GM12891 (cell line): ENCODE results near the gene DHRSX.

Source experiments
- POLR2A ChIP-seq: IDR thresholded peaks from 2 replicates; pipeline ENCODE4 v1.6.1; 2011; ENCODE audit warnings: low read depth, low read length, control low read depth
- POLR2AphosphoS5 ChIP-seq: IDR thresholded peaks from 2 replicates; pipeline ENCODE4 v1.6.1; 2011; ENCODE audit warnings: low read depth, low read length, control low read depth

DNA sequence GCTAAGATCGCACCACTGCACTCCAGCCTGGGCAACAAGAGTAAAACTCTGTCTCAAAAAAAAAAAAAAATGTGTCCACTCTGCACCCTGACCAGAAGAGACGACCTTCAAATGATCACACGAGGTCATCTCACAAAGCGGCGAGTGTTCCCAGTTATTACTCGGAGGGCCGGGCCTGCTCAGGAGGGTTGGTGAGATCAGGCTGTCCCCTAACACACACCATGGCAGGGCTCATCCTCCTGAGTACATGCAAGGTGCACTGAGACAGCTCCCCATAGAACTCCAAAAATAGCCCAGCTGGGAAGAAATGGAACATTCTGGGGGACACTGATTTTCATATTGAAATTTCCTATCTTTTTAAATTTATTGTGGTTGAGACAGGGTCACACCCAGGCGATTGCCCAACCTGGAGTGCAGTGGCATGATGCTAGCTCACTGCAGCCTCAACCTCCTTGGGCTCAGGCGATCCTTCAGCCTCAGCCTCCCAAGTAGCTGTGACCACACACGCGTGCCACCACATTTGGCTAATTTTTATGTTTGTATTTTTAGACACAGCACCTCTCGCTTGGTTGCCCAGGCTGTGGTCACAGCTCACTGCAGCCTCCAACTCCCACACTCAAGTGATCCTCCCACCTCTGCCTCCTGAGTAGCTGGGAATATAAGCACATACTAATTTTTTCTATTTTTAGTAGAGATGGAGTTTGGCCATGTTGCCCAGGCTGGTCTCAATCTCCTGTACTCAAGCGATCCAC is 51.5 kb downstream of the DHRSX start:
- TF ChIP-seq POLR2AphosphoS5 (no peak), POLR2A (no peak)
